ENCODE results near the gene MPP4.

The MPP4 gene

GRCh38 chr2:201622306-201622970, 76.0 kb downstream of the MPP4 start:
- DNase-seq, result no peak

- no peak for DNase-seq
These were observed 77.0 kb downstream of the MPP4 start for GRCh38 chr2:201621293-201621999.

- peak; percentile 42 for DNase-seq
These were observed 79.4 kb downstream of the MPP4 start for GRCh38 chr2:201618744-201619662.

- no peak for DNase-seq
These were observed 90.4 kb downstream of the MPP4 start for GRCh38 chr2:201608021-201608420.

- no peak for DNase-seq
These were observed 90.9 kb downstream of the MPP4 start for GRCh38 chr2:201607568-201607967.

GRCh38 chr2:201600906-201601305, 97.5 kb downstream of the MPP4 start:
- no peak for DNase-seq

- no peak for DNase-seq
These were observed 101.0 kb downstream of the MPP4 start for GRCh38 chr2:201597397-201597796.
